HepG2 (cell line): ENCODE data around the gene CD28.

Experiments used
- SIN3A ChIP-seq: IDR thresholded peaks from 2 replicates; pipeline ENCODE4 v1.6.1; 2011; ENCODE audit warnings: low read depth, mild to moderate bottlenecking, control low read depth, low read length, borderline replicate concordance
- ZBTB33 ChIP-seq: sonication (generic); formaldehyde crosslinking; IDR thresholded peaks from 2 replicates; pipeline ENCODE4 v1.4.0; 2020; ENCODE audit warnings: missing genetic modification reagents

DNA sequence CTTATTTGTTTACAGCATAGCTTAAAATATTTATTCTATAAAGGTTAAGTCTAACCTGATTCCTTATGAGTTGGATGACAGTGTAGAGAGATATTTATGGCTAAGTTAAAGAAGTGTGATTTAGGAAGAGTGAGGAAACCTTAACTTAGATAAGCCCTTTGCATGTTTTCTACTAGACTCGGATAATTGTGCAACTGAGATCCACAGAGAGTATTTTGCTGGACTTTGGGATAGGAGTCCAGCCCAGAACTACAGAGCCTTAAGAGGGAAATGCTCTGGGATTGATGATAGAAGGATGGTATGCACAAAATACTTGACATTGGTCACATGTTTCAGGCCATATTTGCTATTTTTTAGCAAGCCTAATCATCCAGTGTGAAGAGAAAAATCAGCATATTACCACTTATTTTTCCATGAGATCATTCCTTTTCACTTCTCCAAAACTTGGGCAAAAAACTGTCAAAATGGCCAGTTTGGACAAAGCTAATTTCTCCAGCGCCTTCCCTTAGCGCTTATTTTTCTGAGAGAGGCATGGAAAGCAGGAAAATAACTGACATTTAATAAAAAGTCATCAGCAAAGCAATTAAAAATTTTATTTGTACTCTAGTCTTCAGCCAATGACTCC is 3.1 kb downstream of the CD28 start:
- TF ChIP-seq ZBTB33 (CRISPR knock-in tag) (no peak), SIN3A (no peak)
